ENCODE measurements around the gene COL26A1. TPM values are rescaled to one million over a fixed set of nuclear protein-coding genes. Genes with fewer than 3 reads are reported as not detected.

Gene COL26A1
- total RNA-seq, 1 donor from 2014 or later, result not detected

- TF ChIP-seq CTCF (IDR thresholded peaks at IDR 0.05), result no peak
- Mint-ChIP-seq H3K4me1 (no peaks in the 10 kb centered on the region), H3K4me3 (no peak overlapping the region)
These were observed 228.2 kb downstream of the COL26A1 start for GRCh38 chr7:101590663-101591435.

GRCh38 chr7:101591504-101591903 lies 228.8 kb downstream of the COL26A1 start:
- POLR2A ChIA-PET, result no interaction called here
- ATAC-seq (ENCODE audit: low read depth) (no peak), DNase-seq (no peak)
- Mint-ChIP-seq H3K4me3 (no peak overlapping the region), H3K27me3 (peaks cover 9% of the 10 kb centered on the region), H3K36me3 (ENCODE audit: low read depth) (no peaks in the 10 kb centered on the region), H3K9me3 (no peaks in the 10 kb centered on the region), H3K27ac (no peak overlapping the region), H3K4me1 (no peaks in the 10 kb centered on the region)
- intact Hi-C loops (cut with micrococcal nuclease), result no loop called here
- TF ChIP-seq CTCF (IDR thresholded peaks at IDR 0.05), result no peak
- CTCF ChIA-PET, result no interaction called here

More at GRCh38 chr7:101590663-101591435, 228.2 kb downstream of the COL26A1 start:
- ChIA-PET CTCF (no interaction called here), POLR2A (no interaction called here)
- ATAC-seq (ENCODE audit: low read depth) (no peak), DNase-seq (no peak)
- no peak overlapping the region for H3K27ac Mint-ChIP-seq
- intact Hi-C loops (cut with micrococcal nuclease), result no loop called here
- H3K36me3 Mint-ChIP-seq (ENCODE audit: low read depth), result no peaks in the 10 kb centered on the region
- no peaks in the 10 kb centered on the region for H3K9me3 Mint-ChIP-seq
- H3K27me3 Mint-ChIP-seq, result peaks cover 9% of the 10 kb centered on the region

- ChIA-PET POLR2A (no interaction called here), CTCF (no interaction called here)
- no peak for TF ChIP-seq CTCF (IDR thresholded peaks at IDR 0.05)
- Mint-ChIP-seq H3K4me1 (no peaks in the 10 kb centered on the region), H3K27ac (no peak overlapping the region), H3K9me3 (no peaks in the 10 kb centered on the region), H3K27me3 (peaks cover 9% of the 10 kb centered on the region), H3K4me3 (no peak overlapping the region), H3K36me3 (ENCODE audit: low read depth) (no peaks in the 10 kb centered on the region)
- no peak for ATAC-seq (ENCODE audit: low read depth)
- intact Hi-C loops (cut with micrococcal nuclease), result no loop called here
- no peak for DNase-seq
These were observed 230.9 kb downstream of the COL26A1 start for GRCh38 chr7:101593556-101593955.

GRCh38 chr7:101594790-101595189 lies 232.1 kb downstream of the COL26A1 start:
- H3K27me3 Mint-ChIP-seq, result peaks cover 9% of the 10 kb centered on the region
- ChIA-PET POLR2A (no interaction called here), CTCF (no interaction called here)
- no peaks in the 10 kb centered on the region for H3K36me3 Mint-ChIP-seq (ENCODE audit: low read depth)
- no peak for DNase-seq
- no peak overlapping the region for H3K4me3 Mint-ChIP-seq
- H3K4me1 Mint-ChIP-seq, result no peaks in the 10 kb centered on the region
- H3K9me3 Mint-ChIP-seq, result no peaks in the 10 kb centered on the region
- no peak overlapping the region for H3K27ac Mint-ChIP-seq
- TF ChIP-seq CTCF (IDR thresholded peaks at IDR 0.05), result no peak
- no peak for ATAC-seq (ENCODE audit: low read depth)
- intact Hi-C loops (cut with micrococcal nuclease), result no loop called here

GRCh38 chr7:101595246-101595645 lies 232.6 kb downstream of the COL26A1 start:
- ATAC-seq (ENCODE audit: low read depth) (no peak), DNase-seq (no peak)
- ChIA-PET CTCF (no interaction called here), POLR2A (no interaction called here)
- no peak for TF ChIP-seq CTCF (IDR thresholded peaks at IDR 0.05)
- no peaks in the 10 kb centered on the region for H3K4me1 Mint-ChIP-seq
- no peak overlapping the region for H3K4me3 Mint-ChIP-seq
- H3K27me3 Mint-ChIP-seq, result peaks cover 9% of the 10 kb centered on the region
- no peaks in the 10 kb centered on the region for H3K9me3 Mint-ChIP-seq
- no peaks in the 10 kb centered on the region for H3K36me3 Mint-ChIP-seq (ENCODE audit: low read depth)
- intact Hi-C loops (cut with micrococcal nuclease), result no loop called here
- H3K27ac Mint-ChIP-seq, result no peak overlapping the region

Measured in activated B cell treated with CpG ODN at 0.5 μM for 24 hours (primary cell).